Right lobe of liver (tissue), 6 donors: ENCODE measurements around the gene PTCH1. TPM values are rescaled to one million over a fixed set of nuclear protein-coding genes. Genes with fewer than 3 reads are reported as not detected.

Experiments
- ATAC-seq, 4 donors: fragments of 200-7000 bp; cut with Tn5 transposase; one replicate each; pipeline ENCODE4 v1.9.1; 2020; ENCODE audit warnings: mild to moderate bottlenecking in 4 of 4, moderate library complexity in 4 of 4
- DNase-seq, 3 donors: peaks; one replicate each; pipeline ENCODE4 v3.0.0-alpha.2; 2020
- H3K27ac ChIP-seq, 3 donors: fragments of 200-600 bp; one replicate each; pipeline ENCODE4 v1.8.0; 2022
- H3K27me3 ChIP-seq, 2 donors: fragments of 200-600 bp; one replicate each; pipeline ENCODE4 v1.8.0; 2022
- H3K36me3 ChIP-seq, 4 donors: fragments of 200-600 bp; sonication (generic) in 1 of 4; one replicate each; pipeline versions ENCODE4 v1.5.1 to v1.8.0; 2017 to 2022; ENCODE audit warnings: control low read depth in 1 of 4
- H3K4me1 ChIP-seq, 4 donors: fragments of 200-600 bp; sonication (generic) in 1 of 4; one replicate each; pipeline versions ENCODE4 v1.5.1 to v1.8.0; 2017 to 2022; ENCODE audit warnings: control low read depth in 1 of 4
- H3K4me3 ChIP-seq, 3 donors: fragments of 200-600 bp; one replicate each; pipeline ENCODE4 v1.8.0; 2022
- H3K9me3 ChIP-seq, 4 donors: fragments of 200-600 bp; sonication (generic) in 1 of 4; one replicate each; pipeline versions ENCODE4 v1.5.1 to v1.8.0; 2017 to 2022; ENCODE audit warnings: control low read depth in 1 of 4
- POLR2A ChIP-seq: fragments of 450-650 bp; IDR thresholded peaks from one replicate; pipeline ENCODE4 v1.6.1; 2017; ENCODE audit warnings: antibody characterized with exemption, mild to moderate bottlenecking
- WGBS: methylation state at CpG from one replicate; pipeline ENCODE4 v1.1.6; 2018; ENCODE audit warnings: low coverage, low lambda C conversion rate; ENCODE audit not compliant: insufficient coverage; ENCODE audit errors: missing lambda C conversion rate; 5-methylcytosine and 5-hydroxymethylcytosine counted together
- intact Hi-C, 2 donors: fragments of 100-400 bp; cut with DNase I; formaldehyde crosslinking; loops; one replicate each; pipeline versions ENCODE4 v1.11.2 to v1.14.1; 2022
- total RNA-seq, 6 experiments: library from RNA; depleted of rRNA in 2 of 6; stranded (reverse); fragments of >200 nt in 2 of 6; fragmentation: NEBNext Ultra II Directional in 3 of 6; extraction: Animal tissue kit (Norgen Biotek cat#: 25700) in 3 of 6; gene quantifications; one replicate each; pipeline versions ENCODE4 v1.1.0 to v1.2.4, GENCODE V29; 2016 to 2023
- TF ChIP-seq, protein P1 (sequence below), 4 donors: fragments of 200-600 bp in 3 of 4; fragments of 450-650 bp in 1 of 4; IDR thresholded peaks; one replicate each; pipeline versions ENCODE4 v1.5.1 to v1.8.0; 2016 to 2022; ENCODE audit warnings: antibody characterized with exemption in 4 of 4, mild to moderate bottlenecking in 2 of 4
- donor health status: DM: no; HTN: yes; CAD: no.
- donor health status: DM: no; HTN: no; CAD: no.
- donor health status: DM: no; HTN: no; CAD: no.
- donor health status: DM: no; HTN: yes; CAD: no.
- donor health status: DM: no; HTN: yes; CAD: no.

Gene PTCH1
- total RNA-seq, 6 experiments from 2014 or later, result 2.0 to 8.3 (median 5.2) TPM

DNA sequence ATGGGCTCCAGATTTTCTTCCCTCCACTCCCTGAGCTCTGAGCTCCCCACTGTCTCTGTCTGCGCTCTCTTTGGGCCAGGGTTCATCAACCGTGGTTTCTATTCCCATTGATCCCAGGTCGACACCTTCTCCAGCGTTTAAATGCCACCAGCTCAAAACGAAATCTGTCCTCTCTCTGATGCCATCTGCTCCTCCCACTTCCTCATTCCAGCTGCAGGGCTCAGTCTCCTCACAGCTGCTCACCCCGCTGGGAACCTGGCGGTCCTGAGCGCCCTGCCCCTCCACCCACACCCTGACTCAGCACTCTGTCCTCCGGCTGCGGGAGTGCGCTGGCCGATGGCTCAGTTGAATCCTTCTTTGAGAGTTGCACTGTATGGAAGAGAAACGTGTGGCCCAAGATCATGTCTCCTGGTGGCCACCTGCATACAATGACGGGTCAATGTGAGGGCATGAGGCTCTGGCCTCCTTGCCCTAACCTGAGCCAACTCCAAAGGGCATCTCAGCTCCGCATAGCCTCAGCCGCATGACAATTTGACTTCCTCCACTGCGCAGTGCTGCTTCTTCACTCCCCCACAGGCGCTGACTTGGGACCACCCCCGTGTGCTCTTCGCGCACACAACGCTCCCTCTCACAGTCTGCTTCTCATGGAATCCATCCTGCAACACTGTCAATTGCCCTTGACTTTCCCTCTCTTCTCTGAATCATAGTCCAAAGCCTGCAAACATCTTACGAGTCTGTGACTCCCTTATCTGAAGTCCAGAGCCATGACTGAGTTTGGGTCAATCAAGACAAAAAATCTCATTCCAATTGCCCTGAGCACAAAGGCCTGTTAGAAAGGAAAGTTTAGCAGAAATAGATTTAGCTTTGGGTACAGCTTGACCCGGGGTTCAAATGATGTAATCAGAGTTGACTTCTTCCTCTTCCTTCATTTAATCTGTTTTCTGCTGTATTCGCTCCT lies 82.4 kb downstream of the PTCH1 start:
- no peak overlapping the region for H3K4me3 ChIP-seq
- no peaks in the 10 kb centered on the region for H3K27me3 ChIP-seq
- peak in 1 of 4 donors; percentile 33 for ATAC-seq
- H3K4me1 ChIP-seq, result no peaks in the 10 kb centered on the region
- WGBS, result 81% methylated on average over 16 of the region's 25 CpGs
- DNase-seq, result no peak
- H3K36me3 ChIP-seq, result no peaks in the 10 kb centered on the region
- intact Hi-C loops, result no loop called here
- no peaks in the 10 kb centered on the region for H3K9me3 ChIP-seq
- TF ChIP-seq, protein P1, sequence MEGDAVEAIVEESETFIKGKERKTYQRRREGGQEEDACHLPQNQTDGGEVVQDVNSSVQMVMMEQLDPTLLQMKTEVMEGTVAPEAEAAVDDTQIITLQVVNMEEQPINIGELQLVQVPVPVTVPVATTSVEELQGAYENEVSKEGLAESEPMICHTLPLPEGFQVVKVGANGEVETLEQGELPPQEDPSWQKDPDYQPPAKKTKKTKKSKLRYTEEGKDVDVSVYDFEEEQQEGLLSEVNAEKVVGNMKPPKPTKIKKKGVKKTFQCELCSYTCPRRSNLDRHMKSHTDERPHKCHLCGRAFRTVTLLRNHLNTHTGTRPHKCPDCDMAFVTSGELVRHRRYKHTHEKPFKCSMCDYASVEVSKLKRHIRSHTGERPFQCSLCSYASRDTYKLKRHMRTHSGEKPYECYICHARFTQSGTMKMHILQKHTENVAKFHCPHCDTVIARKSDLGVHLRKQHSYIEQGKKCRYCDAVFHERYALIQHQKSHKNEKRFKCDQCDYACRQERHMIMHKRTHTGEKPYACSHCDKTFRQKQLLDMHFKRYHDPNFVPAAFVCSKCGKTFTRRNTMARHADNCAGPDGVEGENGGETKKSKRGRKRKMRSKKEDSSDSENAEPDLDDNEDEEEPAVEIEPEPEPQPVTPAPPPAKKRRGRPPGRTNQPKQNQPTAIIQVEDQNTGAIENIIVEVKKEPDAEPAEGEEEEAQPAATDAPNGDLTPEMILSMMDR (IDR thresholded peaks at IDR 0.05), result no peak
- no peak for TF ChIP-seq POLR2A
- no peak overlapping the region for H3K27ac ChIP-seq

DNA sequence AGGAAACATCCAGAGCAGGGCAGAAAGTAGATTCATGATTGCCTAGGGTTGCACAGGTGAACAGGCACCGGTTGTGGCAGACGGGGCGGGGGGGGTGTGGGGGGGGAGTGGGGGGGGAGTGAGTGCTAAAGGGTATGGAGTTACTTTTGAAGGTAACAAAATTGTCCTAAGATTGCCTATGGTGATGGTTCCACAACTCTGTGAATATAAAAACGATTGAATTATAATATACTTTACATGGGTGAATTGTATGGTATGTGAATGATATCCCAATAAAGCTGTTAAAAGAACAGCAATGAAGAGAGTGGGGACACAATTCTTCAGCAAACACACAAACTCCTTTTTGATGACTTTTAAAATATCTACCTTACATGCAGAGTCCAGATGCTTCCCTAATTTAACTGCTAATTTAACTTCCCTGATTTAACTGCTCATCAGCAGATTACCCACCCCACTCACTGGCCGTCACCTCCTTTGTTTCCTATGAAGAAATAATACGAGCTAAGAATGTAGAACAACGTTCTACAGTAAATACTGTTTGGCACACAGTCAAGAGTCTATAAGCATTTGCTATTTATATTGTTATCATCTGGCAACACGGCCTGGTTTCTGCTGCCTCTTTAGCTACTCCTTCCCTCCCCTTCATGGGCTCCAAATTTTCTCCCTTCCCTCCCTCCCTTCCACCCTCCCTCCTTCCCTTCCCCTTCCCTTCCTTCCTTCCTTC lies 83.5 kb downstream of the PTCH1 start:
- 39% methylated on average over 8 of the region's 8 CpGs for WGBS
- Histone ChIP-seq H3K36me3 (no peaks in the 10 kb centered on the region), H3K27ac (no peak overlapping the region), H3K4me1 (no peaks in the 10 kb centered on the region), H3K27me3 (no peaks in the 10 kb centered on the region), H3K4me3 (no peak overlapping the region), H3K9me3 (no peaks in the 10 kb centered on the region)
- DNase-seq (no peak), ATAC-seq (no peak)
- intact Hi-C loops, result no loop called here
- no peak for TF ChIP-seq POLR2A
- TF ChIP-seq, protein P1 (IDR thresholded peaks at IDR 0.05), result no peak

DNA sequence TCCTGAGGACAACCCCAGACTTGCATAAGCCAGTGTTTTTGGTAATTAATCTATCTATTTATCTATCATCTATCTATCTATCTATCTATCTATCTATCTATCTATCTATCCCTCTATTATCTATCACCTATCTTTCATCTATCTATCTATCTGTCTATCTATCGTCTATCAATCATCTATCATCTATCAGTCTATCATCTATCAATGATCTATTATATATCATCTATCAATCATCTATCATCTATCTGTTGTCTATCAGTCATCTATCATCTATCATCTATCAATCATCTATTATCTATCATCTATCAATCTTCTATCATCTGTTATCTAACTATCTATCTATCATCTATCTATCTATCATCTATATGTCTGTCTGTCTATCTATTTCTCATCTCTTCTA lies 85.5 kb downstream of the PTCH1 start:
- WGBS, result 63% methylated on average over 1 of the region's 1 CpG
- no peak for TF ChIP-seq POLR2A
- TF ChIP-seq, protein P1 (IDR thresholded peaks at IDR 0.05), result no peak
- no peak overlapping the region for H3K4me3 ChIP-seq
- no peaks in the 10 kb centered on the region for H3K9me3 ChIP-seq
- ATAC-seq (no peak), DNase-seq (no peak)
- H3K27ac ChIP-seq, result no peak overlapping the region
- H3K36me3 ChIP-seq, result no peaks in the 10 kb centered on the region
- H3K27me3 ChIP-seq, result no peaks in the 10 kb centered on the region
- intact Hi-C loops, result no loop called here
- H3K4me1 ChIP-seq, result no peaks in the 10 kb centered on the region

DNA sequence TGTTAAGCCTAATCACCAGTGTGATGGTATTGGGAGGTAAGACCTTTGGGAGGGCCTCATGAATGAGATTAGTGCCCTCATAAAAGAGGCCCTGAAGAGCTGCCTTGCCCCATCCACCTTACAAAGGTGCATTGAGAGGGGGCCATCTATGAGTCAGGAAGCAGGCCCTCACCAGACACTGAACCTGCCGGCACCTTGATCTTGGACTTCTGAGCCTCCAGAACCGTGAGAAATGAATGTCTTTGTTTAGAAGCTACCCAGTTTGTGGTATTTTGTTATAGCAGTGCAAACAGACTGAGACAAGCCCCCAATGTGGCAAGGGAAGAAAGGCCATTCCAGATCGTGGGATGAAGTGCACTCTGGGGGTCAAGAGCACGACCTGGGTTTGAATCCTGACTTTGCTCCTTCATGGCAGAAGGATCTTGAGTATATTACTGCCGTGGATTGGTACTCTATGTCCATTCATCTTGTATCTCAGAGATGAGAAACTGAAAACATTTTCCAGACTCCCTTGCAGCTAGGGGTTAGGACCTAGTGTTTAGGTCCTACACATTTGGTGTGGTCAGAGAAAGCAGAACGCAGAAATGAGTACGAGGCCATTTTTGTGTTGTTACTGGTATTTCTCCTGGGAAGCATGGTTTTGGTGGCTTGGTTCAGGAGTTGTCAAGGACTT lies 86.7 kb downstream of the PTCH1 start:
- intact Hi-C loops, result no loop called here
- Histone ChIP-seq H3K9me3 (no peaks in the 10 kb centered on the region), H3K36me3 (no peaks in the 10 kb centered on the region), H3K27me3 (no peaks in the 10 kb centered on the region), H3K4me1 (no peaks in the 10 kb centered on the region), H3K4me3 (no peak overlapping the region), H3K27ac (no peak overlapping the region)
- TF ChIP-seq POLR2A, result no peak
- TF ChIP-seq, protein P1 (IDR thresholded peaks at IDR 0.05), result no peak
- 80% methylated on average over 7 of the region's 7 CpGs for WGBS
- DNase-seq (no peak), ATAC-seq (no peak)
